Kidney capillary endothelial cell (primary cell): ENCODE data around the gene MOK.
A peak's percentile ranks its signal among the peaks of the same experiment; 100 is the strongest.

Experiments used
- DNase-seq: peaks from one replicate; pipeline ENCODE4 v3.0.0-alpha.2; 2018; ENCODE audit warnings: low spot score

Gene MOK

GRCh38 chr14:102205560-102205959 is 99.4 kb downstream of the MOK start:
- DNase-seq, result no peak

- DNase-seq, result no peak
Measured at GRCh38 chr14:102203382-102203781, 101.6 kb downstream of the MOK start.

- no peak for DNase-seq
Measured at GRCh38 chr14:102202944-102203343, 102.0 kb downstream of the MOK start.

- no peak for DNase-seq
Measured at GRCh38 chr14:102201776-102202175, 103.2 kb downstream of the MOK start.

- no peak for DNase-seq
Measured at GRCh38 chr14:102201353-102201738, 103.6 kb downstream of the MOK start.

- no peak for DNase-seq
Measured at GRCh38 chr14:102200690-102201352, 104.1 kb downstream of the MOK start.

GRCh38 chr14:102197317-102197853 is 107.6 kb downstream of the MOK start:
- DNase-seq, result no peak

- no peak for DNase-seq
Measured at GRCh38 chr14:102196902-102197230, 108.1 kb downstream of the MOK start.

- no peak for DNase-seq
Measured at GRCh38 chr14:102196039-102196901, 108.7 kb downstream of the MOK start.

- no peak for DNase-seq
Measured at GRCh38 chr14:102195446-102195845, 109.5 kb downstream of the MOK start.

GRCh38 chr14:102194856-102195255 is 110.1 kb downstream of the MOK start:
- DNase-seq, result no peak

GRCh38 chr14:102192840-102193502 is 112.0 kb downstream of the MOK start:
- DNase-seq, result no peak

GRCh38 chr14:102189874-102190273 is 115.1 kb downstream of the MOK start:
- DNase-seq, result no peak

GRCh38 chr14:102188187-102188586 is 116.8 kb downstream of the MOK start:
- DNase-seq, result no peak

- DNase-seq, result no peak
Measured at GRCh38 chr14:102187568-102188001, 117.4 kb downstream of the MOK start.

- peak; percentile 24 for DNase-seq
Measured at GRCh38 chr14:102187044-102187443, 117.9 kb downstream of the MOK start.

- DNase-seq, result no peak
Measured at GRCh38 chr14:102185360-102185759, 119.6 kb downstream of the MOK start.

GRCh38 chr14:102184316-102185035 is 120.5 kb downstream of the MOK start:
- no peak for DNase-seq

GRCh38 chr14:102183886-102184285 is 121.1 kb downstream of the MOK start:
- DNase-seq, result no peak

GRCh38 chr14:102182936-102183619 is 121.9 kb downstream of the MOK start:
- DNase-seq, result no peak

- peak; percentile 23 for DNase-seq
Measured at GRCh38 chr14:102182190-102182589, 122.8 kb downstream of the MOK start.
